Prostate gland (tissue), 2 donors: Measurements from ENCODE around the gene GKAP1. TPM values are rescaled to one million over a fixed set of nuclear protein-coding genes. Genes with fewer than 3 reads are reported as not detected.
"Not testable (repeated sequence)": the region's sequence is repeated elsewhere in the genome, so short reads cannot be mapped to it uniquely, and the experiment has no call there.

Source experiments
- DNase-seq: peaks from one replicate; pipeline ENCODE4 v3.0.0-alpha.2; 2019; ENCODE audit warnings: low spot score
- H3K27ac ChIP-seq, 2 donors: fragments of 200-600 bp; sonication (generic); 2 replicates each; pipeline ENCODE4 v1.5.1; 2017 to 2019
- H3K27me3 ChIP-seq: fragments of 200-600 bp; sonication (generic); replicated peaks from 2 replicates; pipeline ENCODE4 v1.5.1; 2019; ENCODE audit not compliant: insufficient read depth
- H3K36me3 ChIP-seq, 2 donors: fragments of 200-600 bp; sonication (generic); 1 replicate in 1 of 2; 2 replicates in 1 of 2; pipeline versions ENCODE4 v1.5.1 to v1.8.1; 2017 to 2019
- H3K4me1 ChIP-seq: fragments of 200-600 bp; sonication (generic); replicated peaks from 2 replicates; pipeline ENCODE4 v1.5.1; 2019
- H3K4me3 ChIP-seq, 2 donors: fragments of 200-600 bp; sonication (generic); 2 replicates each; pipeline ENCODE4 v1.5.1; 2017 to 2019
- H3K9me3 ChIP-seq: fragments of 200-600 bp; sonication (generic); 2 replicates; pipeline ENCODE4 v1.5.1; 2017
- CTCF ChIP-seq, 4 experiments: fragments of 200-600 bp in 2 of 4; fragments of 450-650 bp in 2 of 4; sonication (generic) in 2 of 4; IDR thresholded peaks; 1 replicate in 3 of 4; 2 replicates in 1 of 4; pipeline ENCODE4 v1.5.1; 2016 to 2019; ENCODE audit warnings: antibody characterized with exemption in 4 of 4, mild to moderate bottlenecking in 2 of 4, moderate library complexity in 2 of 4
- POLR2A ChIP-seq: fragments of 450-650 bp; IDR thresholded peaks from one replicate; pipeline ENCODE4 v1.6.1; 2016; ENCODE audit warnings: antibody characterized with exemption, mild to moderate bottlenecking
- POLR2AphosphoS5 ChIP-seq: sonication (generic); formaldehyde crosslinking; IDR thresholded peaks from one replicate; pipeline ENCODE4 v1.6.1; 2017; ENCODE audit warnings: antibody characterized with exemption
- WGBS: methylation state at CpG from one replicate; pipeline ENCODE4 v1.1.5; 2018; 5-methylcytosine and 5-hydroxymethylcytosine counted together
- intact Hi-C: fragments of 100-400 bp; cut with DNase I; formaldehyde crosslinking; loops from one replicate; pipeline ENCODE4 v1.14.2; 2022
- total RNA-seq, 2 donors: library from RNA; depleted of rRNA; stranded (reverse); fragments of >200 nt; gene quantifications; one replicate each; pipeline ENCODE4 v1.1.0, GENCODE V29; 2016

Gene GKAP1
- total RNA-seq, 2 donors from 2014 or later, result 10.2 to 26.1 TPM

GRCh38 chr9:83733739-83734138, 83.8 kb downstream of the GKAP1 start:
- H3K27me3 ChIP-seq, result no peaks in the 10 kb centered on the region

GRCh38 chr9:83728591-83729368, 88.8 kb downstream of the GKAP1 start:
- WGBS, result 98% methylated on average over 15 of the region's 22 CpGs
- H3K4me3 ChIP-seq, H3K27me3 ChIP-seq, H3K4me1 ChIP-seq, DNase-seq, H3K27ac ChIP-seq, intact Hi-C loops, H3K36me3 ChIP-seq, H3K9me3 ChIP-seq: not testable (repeated sequence)

More at GRCh38 chr9:83733739-83734138, 83.8 kb downstream of the GKAP1 start:
- Histone ChIP-seq H3K4me1 (no peaks in the 10 kb centered on the region), H3K4me3 (no peak overlapping the region), H3K9me3 (no peaks in the 10 kb centered on the region), H3K27ac (no peak overlapping the region), H3K36me3 (no peaks in the 10 kb centered on the region)
- no peak for DNase-seq
- WGBS, result 92% methylated on average over 4 of the region's 4 CpGs
- intact Hi-C loops, result no loop called here
- no peak for TF ChIP-seq POLR2A
- no peak for TF ChIP-seq CTCF (IDR thresholded peaks at IDR 0.05)
- no peak for TF ChIP-seq POLR2AphosphoS5

- no peak for DNase-seq
- intact Hi-C loops, result no loop called here
- TF ChIP-seq POLR2AphosphoS5, result no peak
- TF ChIP-seq POLR2A, result no peak
- no peak for TF ChIP-seq CTCF (IDR thresholded peaks at IDR 0.05)
- Histone ChIP-seq H3K9me3 (no peaks in the 10 kb centered on the region), H3K4me1 (no peaks in the 10 kb centered on the region), H3K27ac (no peak overlapping the region), H3K27me3 (no peaks in the 10 kb centered on the region), H3K4me3 (no peak overlapping the region), H3K36me3 (no peaks in the 10 kb centered on the region)
Observed at GRCh38 chr9:83724436-83724835, 93.1 kb downstream of the GKAP1 start.

DNA sequence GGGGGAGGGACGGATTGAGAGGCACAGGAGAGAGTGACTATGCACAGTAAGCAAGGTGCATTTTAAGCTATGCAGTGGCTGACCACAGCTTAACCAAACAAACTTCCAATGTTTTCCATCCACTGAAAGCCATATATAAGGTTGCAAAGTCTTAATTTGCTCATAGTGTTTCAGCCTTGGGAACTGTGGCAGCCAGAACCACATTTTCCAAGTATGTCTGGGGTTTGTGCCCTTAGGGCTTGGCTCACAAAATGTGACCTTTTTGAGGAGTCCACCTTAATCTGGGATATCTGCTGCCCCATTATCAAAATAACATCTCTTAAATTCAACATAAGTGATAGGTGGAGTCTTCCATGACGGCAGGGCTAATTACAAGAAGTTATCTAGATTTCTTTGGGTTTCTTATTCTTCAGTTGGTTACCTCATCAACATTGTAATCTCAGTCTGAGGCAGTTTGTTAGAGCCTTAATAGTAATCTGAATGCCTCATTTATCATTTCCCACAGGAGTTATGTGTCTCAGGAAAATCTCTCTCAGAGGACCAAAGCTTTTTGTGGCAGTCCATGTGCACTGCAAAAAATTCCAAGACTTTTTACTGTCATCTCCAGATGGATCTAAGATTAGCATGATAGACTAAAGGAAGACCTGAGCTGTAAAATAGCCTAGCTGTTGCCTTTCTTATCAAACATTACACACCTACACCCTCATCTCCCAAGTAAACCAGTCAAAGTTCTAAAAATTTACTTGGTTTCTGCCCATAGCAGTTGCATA, 94.7 kb downstream of the GKAP1 start:
- H3K27me3 ChIP-seq, result no peaks in the 10 kb centered on the region
- H3K27ac ChIP-seq, result no peak overlapping the region
- no peak overlapping the region for H3K4me3 ChIP-seq
- H3K4me1 ChIP-seq, result no peaks in the 10 kb centered on the region
- 77% methylated on average over 2 of the region's 2 CpGs for WGBS
- DNase-seq, result no peak
- intact Hi-C loops, result no loop called here
- TF ChIP-seq POLR2A (no peak), CTCF (IDR thresholded peaks at IDR 0.05) (no peak), POLR2AphosphoS5 (no peak)
- H3K36me3 ChIP-seq, result no peaks in the 10 kb centered on the region
- no peaks in the 10 kb centered on the region for H3K9me3 ChIP-seq

- Histone ChIP-seq H3K9me3 (no peaks in the 10 kb centered on the region), H3K36me3 (no peaks in the 10 kb centered on the region), H3K27me3 (no peaks in the 10 kb centered on the region), H3K27ac (no peak overlapping the region), H3K4me1 (no peaks in the 10 kb centered on the region), H3K4me3 (no peak overlapping the region)
- intact Hi-C loops, result no loop called here
- DNase-seq, result no peak
- TF ChIP-seq POLR2AphosphoS5, result no peak
- TF ChIP-seq POLR2A, result no peak
- TF ChIP-seq CTCF (IDR thresholded peaks at IDR 0.05), result no peak
Observed at GRCh38 chr9:83721509-83721908, 96.1 kb downstream of the GKAP1 start.
